GM15510 (cell line): ENCODE data around the gene IFNA7.
"Not testable (repeated sequence)": the region's sequence is repeated elsewhere in the genome, so short reads cannot be mapped to it uniquely, and the experiment has no call there.

Experiments used
- POLR2A ChIP-seq: IDR thresholded peaks from 3 replicates; pipeline ENCODE4 v1.6.1; 2011; ENCODE audit warnings: borderline replicate concordance; ENCODE audit not compliant: insufficient read length; ENCODE audit errors: extremely low read depth

The IFNA7 gene

DNA sequence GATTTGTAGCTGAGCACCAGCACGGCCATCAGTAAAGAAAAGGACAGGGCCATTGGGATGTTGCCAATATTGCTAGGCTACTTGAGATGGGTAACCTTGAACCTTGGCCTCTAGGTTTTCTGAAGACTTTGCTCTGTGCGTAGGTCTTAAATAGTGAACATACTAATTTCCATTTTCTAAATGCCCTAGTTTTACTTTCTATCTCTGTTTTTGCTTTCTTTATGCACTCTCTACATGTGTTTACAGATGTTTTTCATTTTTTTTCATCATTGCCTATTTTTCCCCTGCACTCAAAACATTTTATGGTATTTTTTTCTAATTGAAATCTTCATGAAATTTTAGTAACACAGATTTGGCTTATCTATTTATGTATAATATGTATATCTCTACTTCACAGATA, 35.4 kb downstream of the IFNA7 start, which contains the start of gene IFNA21:
Gene IFNA21, minus strand, starts transcription at position 101 of the 400 bp plus-strand sequence. Its CDS starts 48 bp downstream, at position 53.
- not testable (repeated sequence) for TF ChIP-seq POLR2A

DNA sequence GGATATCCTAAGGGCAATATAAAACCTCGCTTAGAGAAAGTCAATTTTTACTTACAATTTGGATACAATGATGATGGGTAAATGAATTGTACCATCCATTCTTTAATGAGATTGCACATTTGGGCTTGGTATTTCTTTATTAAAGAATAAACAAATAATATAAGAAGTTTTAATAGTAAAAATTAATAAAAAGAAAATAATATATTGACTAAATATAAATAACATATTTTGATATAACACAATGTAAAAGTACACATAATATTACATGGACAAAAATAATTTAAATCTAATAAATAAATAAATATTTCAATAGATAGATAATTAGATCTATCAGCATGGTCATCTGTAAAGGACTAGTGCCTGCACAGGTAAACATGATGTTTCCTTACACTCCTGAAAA, 36.5 kb downstream of the IFNA7 start:
- TF ChIP-seq POLR2A, result no peak

DNA sequence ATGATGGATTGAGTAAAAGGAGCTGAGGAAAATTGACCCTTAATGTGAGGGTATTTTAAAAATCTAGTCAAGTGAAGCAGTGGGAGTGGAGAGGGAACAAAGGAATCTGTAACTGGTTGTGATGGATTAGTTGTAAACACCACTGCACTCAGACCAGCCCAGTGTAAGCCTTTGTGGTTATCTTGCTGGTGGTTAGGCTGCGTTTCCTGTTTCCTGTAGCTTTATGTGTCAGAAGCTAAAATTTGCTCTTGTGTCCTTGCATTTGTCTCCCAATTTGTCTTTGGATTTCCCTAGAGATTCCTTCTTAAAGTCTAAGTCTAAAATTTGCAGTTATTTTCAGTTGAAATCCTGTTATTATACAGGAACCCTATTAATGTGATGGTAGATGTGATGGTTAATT, 41.8 kb downstream of the IFNA7 start:
- TF ChIP-seq POLR2A, result no peak

DNA sequence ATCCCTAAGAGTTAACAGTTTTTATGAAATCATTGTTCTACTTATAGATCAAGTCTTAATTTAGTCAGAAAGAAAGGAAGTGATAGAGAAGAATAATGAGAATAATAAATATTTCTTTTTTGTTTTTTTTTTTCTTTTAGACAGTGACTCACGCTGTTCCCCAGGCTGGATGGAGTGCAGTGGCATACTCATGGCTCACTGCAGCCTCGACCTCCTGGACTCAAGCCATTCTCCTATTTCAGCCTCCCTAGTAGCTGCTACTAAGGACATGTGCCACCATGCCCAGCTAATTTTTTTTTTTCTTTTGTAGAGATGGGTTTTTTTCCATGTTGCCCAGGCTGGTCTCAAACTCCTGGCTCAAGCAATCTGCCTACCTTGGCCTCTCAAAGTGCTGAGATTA, 46.5 kb downstream of the IFNA7 start:
- TF ChIP-seq POLR2A, result no peak

DNA sequence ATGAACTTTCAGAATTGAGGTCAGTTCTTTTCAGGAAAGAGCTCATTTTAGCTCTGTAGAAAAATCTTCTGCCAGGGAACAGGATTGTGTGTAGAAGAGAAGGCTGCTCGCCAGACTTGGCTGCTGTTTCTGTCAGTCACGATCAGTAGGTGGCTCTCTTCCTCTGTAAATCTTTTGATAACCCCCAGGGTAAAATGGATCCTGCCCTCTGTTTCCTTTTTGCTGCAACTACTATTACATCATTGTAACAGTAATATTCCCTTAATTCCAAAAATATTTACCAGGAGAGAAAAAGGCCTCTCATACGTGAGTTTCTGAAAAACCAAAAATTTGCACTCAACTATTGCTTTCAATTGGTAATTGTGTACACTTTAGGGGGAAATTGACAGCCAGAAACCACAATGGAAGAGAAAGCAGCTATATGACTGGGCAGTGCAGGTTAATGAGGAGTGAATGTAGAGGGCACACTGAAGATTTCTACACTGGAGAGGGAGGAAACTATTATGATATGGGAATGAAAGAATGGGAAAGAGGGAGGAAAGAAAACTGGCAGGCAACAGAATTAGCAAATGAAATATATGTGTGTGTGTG, 47.9 kb downstream of the IFNA7 start:
- TF ChIP-seq POLR2A, result no peak

DNA sequence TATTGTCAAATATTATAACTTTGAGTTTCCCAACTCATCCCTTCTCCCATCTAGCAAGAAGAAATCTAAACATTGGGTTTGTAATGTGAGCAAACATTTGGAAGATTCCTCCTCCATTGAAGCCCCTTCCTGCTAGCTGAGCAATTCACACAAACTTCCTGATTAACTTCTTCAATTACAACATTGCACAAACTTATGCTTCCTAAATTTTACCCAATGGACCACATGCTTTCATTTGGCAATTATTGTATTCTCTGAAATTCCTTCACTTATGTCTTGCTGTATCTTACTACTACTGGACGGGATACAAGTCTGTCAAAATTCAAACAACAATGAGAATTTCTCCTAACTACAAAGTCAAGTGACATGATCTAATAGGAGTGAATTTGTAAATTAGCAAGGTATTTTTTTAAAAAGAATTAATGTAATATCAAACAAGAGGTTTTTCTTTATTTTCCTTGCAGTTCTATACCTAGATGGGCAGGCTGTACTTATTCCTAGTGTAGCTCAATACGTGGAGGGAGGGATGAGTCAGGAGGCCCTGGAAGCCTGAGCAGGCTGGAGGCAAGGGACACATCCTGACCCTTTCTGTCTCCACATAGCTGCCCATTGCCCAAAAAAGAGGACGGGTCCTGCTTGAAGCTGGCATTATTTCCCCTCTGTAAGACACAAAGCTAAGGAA, 48.5 kb downstream of the IFNA7 start:
- no peak for TF ChIP-seq POLR2A
